Measurements from ENCODE around the gene EFL1.

DNA sequence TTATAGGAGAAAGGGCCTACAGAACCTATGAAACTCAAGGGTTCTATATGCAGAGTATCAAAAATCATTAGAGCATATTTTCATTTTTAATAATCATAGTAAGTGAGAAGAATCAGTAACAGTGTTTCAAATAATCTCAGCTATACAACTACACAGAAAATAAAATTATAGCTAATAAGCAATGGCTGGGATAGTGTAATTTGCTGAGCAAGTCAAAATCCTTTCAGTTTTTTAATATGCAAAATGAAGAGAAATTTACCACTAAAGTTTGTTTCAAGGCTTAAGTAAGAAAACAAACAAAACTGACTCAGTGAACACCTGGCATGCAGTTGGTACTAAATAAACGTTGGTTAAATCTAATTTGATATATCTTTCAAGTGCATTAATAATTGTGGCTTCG lies 66.2 kb downstream of the EFL1 start:
- TF ChIP-seq, protein P1, sequence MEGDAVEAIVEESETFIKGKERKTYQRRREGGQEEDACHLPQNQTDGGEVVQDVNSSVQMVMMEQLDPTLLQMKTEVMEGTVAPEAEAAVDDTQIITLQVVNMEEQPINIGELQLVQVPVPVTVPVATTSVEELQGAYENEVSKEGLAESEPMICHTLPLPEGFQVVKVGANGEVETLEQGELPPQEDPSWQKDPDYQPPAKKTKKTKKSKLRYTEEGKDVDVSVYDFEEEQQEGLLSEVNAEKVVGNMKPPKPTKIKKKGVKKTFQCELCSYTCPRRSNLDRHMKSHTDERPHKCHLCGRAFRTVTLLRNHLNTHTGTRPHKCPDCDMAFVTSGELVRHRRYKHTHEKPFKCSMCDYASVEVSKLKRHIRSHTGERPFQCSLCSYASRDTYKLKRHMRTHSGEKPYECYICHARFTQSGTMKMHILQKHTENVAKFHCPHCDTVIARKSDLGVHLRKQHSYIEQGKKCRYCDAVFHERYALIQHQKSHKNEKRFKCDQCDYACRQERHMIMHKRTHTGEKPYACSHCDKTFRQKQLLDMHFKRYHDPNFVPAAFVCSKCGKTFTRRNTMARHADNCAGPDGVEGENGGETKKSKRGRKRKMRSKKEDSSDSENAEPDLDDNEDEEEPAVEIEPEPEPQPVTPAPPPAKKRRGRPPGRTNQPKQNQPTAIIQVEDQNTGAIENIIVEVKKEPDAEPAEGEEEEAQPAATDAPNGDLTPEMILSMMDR (conservative IDR thresholded peaks at IDR 0.05): no peak
- TF ChIP-seq EZH2 (IDR thresholded peaks at IDR 0.05; ENCODE audit: low read depth): no peak
